ENCODE measurements around the gene SIN3A. TPM values are rescaled to one million over a fixed set of nuclear protein-coding genes. Genes with fewer than 3 reads are reported as not detected.
"Not testable (repeated sequence)": the region's sequence is repeated elsewhere in the genome, so short reads cannot be mapped to it uniquely, and the experiment has no call there.

The SIN3A gene
- total RNA-seq, 1 experiment from 2014 or later, result 64.4 TPM

DNA sequence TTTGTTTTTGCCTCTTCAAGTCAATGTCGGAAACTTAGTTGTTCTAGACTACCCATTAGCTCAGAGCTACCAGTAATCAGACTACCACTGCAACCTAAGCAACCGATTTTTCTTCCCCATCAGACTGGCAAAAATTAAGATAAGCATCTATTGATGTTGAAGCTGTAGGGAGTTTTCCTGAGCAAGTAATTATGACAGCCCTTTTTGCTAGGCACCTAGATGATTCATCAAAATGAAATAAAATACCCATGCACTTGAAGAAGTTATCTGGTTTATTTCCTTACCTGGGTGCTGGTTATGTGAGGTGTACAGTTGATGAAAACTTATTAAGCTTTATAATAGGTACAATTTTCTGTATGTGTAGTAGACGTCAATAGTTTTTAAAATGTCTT, 116.2 kb downstream of the SIN3A start:
- H3K27me3 Mint-ChIP-seq (ENCODE audit: insufficient read depth, unreplicated experiment), result no peaks in the 10 kb centered on the region
- ChIA-PET POLR2A (interaction anchor here (1.0 kb wide), 1 partner anchor 33 kb away, joined by 3 read pairs; the partner anchor contains the start of gene MAN2C1), CTCF (interaction anchor here (1.0 kb wide), 1 partner anchor 33 kb away, joined by 3 read pairs; no protein-coding TSS in a partner anchor)
- TF ChIP-seq, protein P1, sequence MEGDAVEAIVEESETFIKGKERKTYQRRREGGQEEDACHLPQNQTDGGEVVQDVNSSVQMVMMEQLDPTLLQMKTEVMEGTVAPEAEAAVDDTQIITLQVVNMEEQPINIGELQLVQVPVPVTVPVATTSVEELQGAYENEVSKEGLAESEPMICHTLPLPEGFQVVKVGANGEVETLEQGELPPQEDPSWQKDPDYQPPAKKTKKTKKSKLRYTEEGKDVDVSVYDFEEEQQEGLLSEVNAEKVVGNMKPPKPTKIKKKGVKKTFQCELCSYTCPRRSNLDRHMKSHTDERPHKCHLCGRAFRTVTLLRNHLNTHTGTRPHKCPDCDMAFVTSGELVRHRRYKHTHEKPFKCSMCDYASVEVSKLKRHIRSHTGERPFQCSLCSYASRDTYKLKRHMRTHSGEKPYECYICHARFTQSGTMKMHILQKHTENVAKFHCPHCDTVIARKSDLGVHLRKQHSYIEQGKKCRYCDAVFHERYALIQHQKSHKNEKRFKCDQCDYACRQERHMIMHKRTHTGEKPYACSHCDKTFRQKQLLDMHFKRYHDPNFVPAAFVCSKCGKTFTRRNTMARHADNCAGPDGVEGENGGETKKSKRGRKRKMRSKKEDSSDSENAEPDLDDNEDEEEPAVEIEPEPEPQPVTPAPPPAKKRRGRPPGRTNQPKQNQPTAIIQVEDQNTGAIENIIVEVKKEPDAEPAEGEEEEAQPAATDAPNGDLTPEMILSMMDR (IDR thresholded peaks at IDR 0.05; ENCODE audit: insufficient read depth in 1 of 2, low read depth in 1 of 2, low read length in 1 of 2, severe bottlenecking in 1 of 2, unreplicated experiment in 1 of 2), result no peak
- Histone ChIP-seq H3K9me3 (no peaks in the 10 kb centered on the region), H3K4me1 (no peaks in the 10 kb centered on the region; the same call in 1 of the 2 replicates), H3K4me3 (ENCODE audit: low read depth, low read length) (peak overlapping the region; percentile 64), H3K36me3 (ENCODE audit: control insufficient read depth, insufficient read depth, low read length) (no peaks in the 10 kb centered on the region), H3K27me3 (replicated peaks; ENCODE audit: control insufficient read depth, insufficient read depth, low read length) (no peaks in the 10 kb centered on the region)
- peaks cover 7% of the 10 kb centered on the region for H3K36me3 Mint-ChIP-seq (ENCODE audit: insufficient read depth, unreplicated experiment)
- intact Hi-C loops (cut with micrococcal nuclease; ENCODE audit: unreplicated experiment), result no loop called here
- BruUV-seq (replicated peaks), result no TSS peak
- DNase-seq, result no peak
- H3K4me1 Mint-ChIP-seq (ENCODE audit: low read depth, unreplicated experiment), result peaks cover 7% of the 10 kb centered on the region
- peak overlapping the region; percentile 90 for H3K4me3 Mint-ChIP-seq (ENCODE audit: unreplicated experiment)
- no peaks in the 10 kb centered on the region for H3K9me3 Mint-ChIP-seq (ENCODE audit: unreplicated experiment)
- peak overlapping the region; percentile 94 for H3K27ac Mint-ChIP-seq (ENCODE audit: unreplicated experiment)

GRCh38 chr15:75333654-75334419, 117.7 kb downstream of the SIN3A start:
- BruUV-seq (replicated peaks); H3K36me3 ChIP-seq (ENCODE audit: control insufficient read depth, insufficient read depth, low read length); H3K4me1 ChIP-seq; H3K4me3 ChIP-seq (ENCODE audit: low read depth, low read length); H3K4me1 Mint-ChIP-seq (ENCODE audit: low read depth, unreplicated experiment); CTCF ChIA-PET; H3K27ac Mint-ChIP-seq (ENCODE audit: unreplicated experiment); H3K9me3 Mint-ChIP-seq (ENCODE audit: unreplicated experiment); H3K27me3 Mint-ChIP-seq (ENCODE audit: insufficient read depth, unreplicated experiment); DNase-seq; H3K36me3 Mint-ChIP-seq (ENCODE audit: insufficient read depth, unreplicated experiment); intact Hi-C loops (cut with micrococcal nuclease; ENCODE audit: unreplicated experiment); H3K4me3 Mint-ChIP-seq (ENCODE audit: unreplicated experiment); POLR2A ChIA-PET; H3K9me3 ChIP-seq; H3K27me3 ChIP-seq (replicated peaks; ENCODE audit: control insufficient read depth, insufficient read depth, low read length): not testable (repeated sequence)

DNA sequence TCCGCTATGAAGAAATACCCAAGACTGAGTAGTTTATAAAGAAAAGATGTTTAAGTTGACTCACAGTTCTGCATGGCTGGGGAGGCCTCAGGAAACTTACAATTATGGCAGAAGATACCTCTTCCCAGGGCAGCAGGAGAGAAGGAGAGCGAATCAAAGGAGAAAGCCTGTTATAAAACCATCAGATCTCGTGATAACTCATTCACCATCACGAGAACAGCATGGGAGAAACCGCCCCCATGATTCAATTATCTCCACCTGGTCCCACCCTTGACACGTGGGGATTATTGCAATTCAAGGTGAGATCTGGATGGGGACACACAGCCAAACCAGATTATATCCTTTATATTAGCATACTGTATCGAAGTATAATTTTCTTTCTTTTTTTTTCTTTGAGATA, 119.4 kb downstream of the SIN3A start:
- BruUV-seq (replicated peaks); H3K9me3 Mint-ChIP-seq (ENCODE audit: unreplicated experiment); DNase-seq; CTCF ChIA-PET; H3K9me3 ChIP-seq; H3K4me1 ChIP-seq; H3K27me3 ChIP-seq (replicated peaks; ENCODE audit: control insufficient read depth, insufficient read depth, low read length); H3K27me3 Mint-ChIP-seq (ENCODE audit: insufficient read depth, unreplicated experiment); H3K36me3 Mint-ChIP-seq (ENCODE audit: insufficient read depth, unreplicated experiment); intact Hi-C loops (cut with micrococcal nuclease; ENCODE audit: unreplicated experiment); H3K36me3 ChIP-seq (ENCODE audit: control insufficient read depth, insufficient read depth, low read length); H3K4me3 ChIP-seq (ENCODE audit: low read depth, low read length); H3K27ac Mint-ChIP-seq (ENCODE audit: unreplicated experiment); POLR2A ChIA-PET; H3K4me3 Mint-ChIP-seq (ENCODE audit: unreplicated experiment); H3K4me1 Mint-ChIP-seq (ENCODE audit: low read depth, unreplicated experiment): not testable (repeated sequence)

DNA sequence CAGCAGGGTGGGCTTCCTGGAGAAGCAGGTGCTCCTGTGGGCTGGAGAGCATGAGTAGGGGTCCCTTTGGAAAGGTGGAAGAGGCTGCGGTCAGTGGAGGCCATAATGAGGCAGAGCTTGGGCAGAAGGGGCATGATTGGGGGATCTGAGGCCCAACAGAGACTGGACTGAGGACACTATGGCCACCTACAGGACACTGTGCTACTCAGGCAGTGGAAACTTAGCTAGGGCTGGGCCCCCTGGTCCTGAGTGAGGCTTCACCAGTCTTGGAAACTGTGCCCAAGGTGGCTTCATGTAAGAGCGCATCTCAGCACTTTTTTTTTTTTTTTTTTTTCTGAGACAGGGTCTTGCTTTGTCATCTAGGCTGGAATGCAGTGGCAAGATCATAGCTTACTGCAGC, 121.9 kb downstream of the SIN3A start:
- H3K36me3 ChIP-seq (ENCODE audit: control insufficient read depth, insufficient read depth, low read length), result no peaks in the 10 kb centered on the region
- H3K4me1 ChIP-seq, result no peaks in the 10 kb centered on the region
- no peaks in the 10 kb centered on the region for H3K4me1 Mint-ChIP-seq (ENCODE audit: low read depth, unreplicated experiment)
- TF ChIP-seq, protein P1 (IDR thresholded peaks at IDR 0.05; ENCODE audit: insufficient read depth in 1 of 2, low read depth in 1 of 2, low read length in 1 of 2, severe bottlenecking in 1 of 2, unreplicated experiment in 1 of 2), result no peak
- no peak overlapping the region for H3K27ac Mint-ChIP-seq (ENCODE audit: unreplicated experiment)
- CTCF ChIA-PET, result interaction anchor here (0.6 kb wide), 2 partner anchors 122 to 1011 kb away, joined by 3 read pairs; partner anchors contain the start of gene SIN3A
- H3K36me3 Mint-ChIP-seq (ENCODE audit: insufficient read depth, unreplicated experiment), result no peaks in the 10 kb centered on the region
- no TSS peak for BruUV-seq (replicated peaks)
- H3K27me3 ChIP-seq (replicated peaks; ENCODE audit: control insufficient read depth, insufficient read depth, low read length), result no peaks in the 10 kb centered on the region
- H3K27me3 Mint-ChIP-seq (ENCODE audit: insufficient read depth, unreplicated experiment), result no peaks in the 10 kb centered on the region
- POLR2A ChIA-PET, result no interaction called here
- intact Hi-C loops (cut with micrococcal nuclease; ENCODE audit: unreplicated experiment), result no loop called here
- no peak for DNase-seq
- H3K4me3 ChIP-seq (ENCODE audit: low read depth, low read length), result no peak overlapping the region
- H3K9me3 ChIP-seq, result no peaks in the 10 kb centered on the region
- no peaks in the 10 kb centered on the region for H3K9me3 Mint-ChIP-seq (ENCODE audit: unreplicated experiment)
- no peak overlapping the region for H3K4me3 Mint-ChIP-seq (ENCODE audit: unreplicated experiment)
